NCI-H524 treated with DMSO at 0.1 percent for 48 hours (cell line): Measurements from ENCODE around the gene TFCP2L1.
A peak's percentile ranks its signal among the peaks of the same experiment; 100 is the strongest.
"Not testable (repeated sequence)": the region's sequence is repeated elsewhere in the genome, so short reads cannot be mapped to it uniquely, and the experiment has no call there.

Experiments used
- DNase-seq: peaks from one replicate; lab custom pipeline; 2025; lab: John Stamatoyannopoulos, UW

Gene TFCP2L1

GRCh38 chr2:121242175-121242875 lies 42.7 kb downstream of the TFCP2L1 start:
- no peak for DNase-seq

GRCh38 chr2:121241466-121241865 lies 43.5 kb downstream of the TFCP2L1 start:
- DNase-seq: no peak

- DNase-seq: no peak
These were observed 44.6 kb downstream of the TFCP2L1 start for GRCh38 chr2:121240436-121240835.

- DNase-seq: no peak
These were observed 45.0 kb downstream of the TFCP2L1 start for GRCh38 chr2:121239969-121240368.

- DNase-seq: no peak
These were observed 45.5 kb downstream of the TFCP2L1 start for GRCh38 chr2:121239471-121239870.

- DNase-seq: no peak
These were observed 46.2 kb downstream of the TFCP2L1 start for GRCh38 chr2:121238828-121239227.

- DNase-seq: no peak
These were observed 46.9 kb downstream of the TFCP2L1 start for GRCh38 chr2:121237980-121238665.

- DNase-seq: no peak
These were observed 47.5 kb downstream of the TFCP2L1 start for GRCh38 chr2:121237336-121237979.

GRCh38 chr2:121236650-121237180 lies 48.3 kb downstream of the TFCP2L1 start:
- no peak for DNase-seq

- no peak for DNase-seq
These were observed 48.8 kb downstream of the TFCP2L1 start for GRCh38 chr2:121236101-121236640.

- DNase-seq: peak; percentile 4
These were observed 49.5 kb downstream of the TFCP2L1 start for GRCh38 chr2:121235542-121235941.

GRCh38 chr2:121234791-121235190 lies 50.2 kb downstream of the TFCP2L1 start:
- DNase-seq: no peak

- DNase-seq: no peak
These were observed 50.9 kb downstream of the TFCP2L1 start for GRCh38 chr2:121234144-121234543.

- DNase-seq: no peak
These were observed 51.4 kb downstream of the TFCP2L1 start for GRCh38 chr2:121233486-121234110.

- DNase-seq: no peak
These were observed 52.3 kb downstream of the TFCP2L1 start for GRCh38 chr2:121232626-121233265.

- no peak for DNase-seq
These were observed 53.5 kb downstream of the TFCP2L1 start for GRCh38 chr2:121231385-121232000.

- DNase-seq: no peak
These were observed 56.5 kb downstream of the TFCP2L1 start for GRCh38 chr2:121228521-121228920.

GRCh38 chr2:121227381-121228144 lies 57.4 kb downstream of the TFCP2L1 start:
- DNase-seq: peak; percentile 93

- DNase-seq: not testable (repeated sequence)
These were observed 59.3 kb downstream of the TFCP2L1 start for GRCh38 chr2:121225681-121226080.

- no peak for DNase-seq
These were observed 64.0 kb downstream of the TFCP2L1 start for GRCh38 chr2:121220995-121221394.
